ENCODE measurements around the gene CCDC159.
"Not testable (repeated sequence)": the region's sequence is repeated elsewhere in the genome, so short reads cannot be mapped to it uniquely, and the experiment has no call there.

CCDC159 gene

DNA sequence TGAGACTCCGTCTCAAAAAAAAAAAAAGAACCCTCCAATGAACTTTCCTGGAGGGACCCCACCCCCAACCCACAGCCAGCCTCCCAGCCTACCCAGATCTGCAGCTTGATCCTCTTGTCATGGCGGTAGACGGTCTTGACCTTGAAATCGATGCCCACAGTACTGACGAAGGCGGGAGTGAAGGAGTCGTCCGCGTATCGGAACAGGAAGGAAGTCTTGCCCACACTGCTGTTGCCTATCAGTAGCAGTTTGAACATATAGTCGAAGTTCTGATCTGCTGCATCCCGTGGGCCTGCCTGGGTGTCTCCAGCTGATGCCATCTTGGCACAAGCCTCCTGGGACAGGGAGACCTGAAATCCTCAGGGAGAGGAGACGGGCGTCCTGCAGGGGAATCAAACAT is 9.2 kb upstream of the CCDC159 start:
- in situ Hi-C loops (cut with MboI; ENCODE audit: low sequenced_read_pairs), result no loop called here

DNA sequence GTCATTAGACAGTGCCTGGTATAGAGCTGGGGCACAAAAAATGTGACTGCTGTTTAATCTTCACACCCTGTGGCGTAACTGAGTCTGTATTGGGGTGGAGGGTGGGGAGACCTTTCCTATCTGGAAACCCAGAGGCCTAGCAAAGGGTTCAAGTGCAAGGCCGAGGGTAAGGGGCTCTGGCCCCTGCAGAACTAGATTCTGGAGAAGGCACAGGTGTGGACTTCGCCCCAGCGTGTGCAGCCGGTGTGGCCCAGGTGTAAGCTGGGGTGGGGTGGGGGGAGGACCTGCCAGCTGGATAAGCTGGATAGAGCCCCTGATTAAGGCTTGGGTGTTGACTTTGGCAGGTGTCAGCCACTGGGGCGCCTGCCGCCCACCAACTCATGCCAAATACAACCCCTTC is 8.2 kb upstream of the CCDC159 start:
- in situ Hi-C loops (cut with MboI; ENCODE audit: low sequenced_read_pairs), result no loop called here

DNA sequence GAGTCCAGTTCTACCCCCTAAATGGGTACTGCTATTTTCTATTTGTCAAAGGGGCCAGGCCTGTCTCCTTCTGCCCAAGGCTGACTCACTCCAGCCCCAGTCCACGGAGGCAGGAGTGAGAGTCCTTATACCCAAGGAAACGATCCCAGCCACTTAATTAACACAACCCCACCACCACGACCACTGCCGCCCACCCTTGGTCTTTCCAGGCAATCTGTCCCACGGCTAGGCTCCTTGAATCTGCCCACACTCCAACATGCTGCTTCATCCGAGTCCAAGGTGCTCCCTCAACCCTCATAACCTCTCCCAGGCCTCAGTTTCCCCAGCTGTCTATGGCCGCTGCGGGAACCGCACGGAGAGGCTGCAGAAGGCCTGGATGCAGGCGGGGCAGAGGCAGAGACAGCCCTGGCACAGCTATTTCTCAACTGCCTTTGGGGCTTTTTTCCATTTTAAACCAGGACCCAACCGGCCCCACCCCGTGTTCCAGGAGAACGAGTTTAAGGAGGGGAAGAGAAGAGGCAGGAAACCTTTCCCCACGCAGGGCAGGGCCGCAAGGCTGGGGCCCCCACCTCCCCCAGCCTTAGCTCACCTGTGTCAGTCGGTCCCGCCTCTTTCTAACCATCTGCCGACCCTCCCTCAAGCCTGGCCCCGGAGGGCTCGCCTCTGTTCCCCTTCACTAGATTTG is 7.6 kb upstream of the CCDC159 start:
- in situ Hi-C loops (cut with MboI; ENCODE audit: low sequenced_read_pairs), result no loop called here

DNA sequence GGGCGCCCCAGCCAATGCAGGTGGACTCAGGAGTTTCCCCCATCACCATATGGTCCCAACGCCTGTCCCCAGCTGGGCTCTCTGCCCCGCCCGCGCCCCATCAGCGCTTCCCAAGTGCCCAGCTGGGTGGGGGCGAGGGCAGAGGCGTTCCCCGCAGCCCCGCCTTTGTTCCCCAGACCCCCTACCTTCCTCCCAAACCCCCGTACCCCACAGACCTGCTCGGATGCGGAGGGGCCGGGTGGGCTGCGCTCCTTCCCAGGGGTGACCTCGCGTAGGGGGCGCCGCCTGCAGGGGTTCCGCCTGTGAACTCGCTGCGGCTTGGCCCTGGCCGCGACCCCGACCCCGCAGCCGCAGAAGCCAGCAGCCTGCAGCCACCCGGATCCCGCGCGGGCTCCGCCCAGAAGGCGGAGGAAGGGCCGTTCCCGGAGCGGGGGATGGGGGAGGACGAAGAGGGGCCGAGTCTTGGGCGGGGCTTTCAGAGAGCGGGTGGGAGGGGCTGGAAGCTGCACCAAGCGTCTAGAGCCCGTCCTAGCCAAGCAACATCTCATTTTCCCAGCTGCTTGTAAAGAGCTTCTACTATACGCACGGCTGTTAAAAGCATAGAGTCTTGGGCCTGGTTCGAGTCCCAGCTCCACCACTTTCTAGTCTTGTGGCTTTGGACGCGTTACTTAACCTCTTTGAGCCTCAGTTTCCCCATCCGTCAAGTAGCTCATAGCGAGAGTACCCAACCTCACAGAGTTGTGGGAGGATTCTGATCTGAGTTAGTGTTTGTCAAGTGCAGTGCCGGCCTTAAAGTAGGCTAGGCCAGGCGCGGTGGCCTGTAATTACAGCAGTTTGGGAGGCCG is 6.8 kb upstream of the CCDC159 start, which contains the start of gene RAB3D:
TSS of gene RAB3D (minus strand) at position 404 of the 845 bp plus-strand sequence. CDS start 2,258 bp downstream, outside the sequence.
- in situ Hi-C loops (cut with MboI; ENCODE audit: low sequenced_read_pairs), result no loop called here

DNA sequence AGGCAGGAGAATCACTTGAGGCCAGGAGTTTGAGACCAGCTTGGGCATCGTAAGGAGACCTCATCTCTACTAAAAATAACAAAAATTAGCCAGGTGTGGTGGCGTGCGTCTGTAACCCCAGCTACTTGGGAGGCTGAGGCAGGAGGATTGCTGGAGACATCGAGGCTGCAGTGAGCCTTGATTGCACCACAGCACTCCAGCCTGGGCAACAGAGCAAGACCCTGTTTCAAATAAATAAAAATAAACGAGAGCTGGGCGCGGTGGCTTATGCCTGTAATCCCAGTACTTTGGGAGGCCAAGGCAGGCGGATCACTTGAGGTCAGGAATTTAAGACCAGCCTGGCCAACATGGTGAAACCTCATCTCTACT is 6.2 kb upstream of the CCDC159 start:
- in situ Hi-C loops (cut with MboI; ENCODE audit: low sequenced_read_pairs), result not testable (repeated sequence)

DNA sequence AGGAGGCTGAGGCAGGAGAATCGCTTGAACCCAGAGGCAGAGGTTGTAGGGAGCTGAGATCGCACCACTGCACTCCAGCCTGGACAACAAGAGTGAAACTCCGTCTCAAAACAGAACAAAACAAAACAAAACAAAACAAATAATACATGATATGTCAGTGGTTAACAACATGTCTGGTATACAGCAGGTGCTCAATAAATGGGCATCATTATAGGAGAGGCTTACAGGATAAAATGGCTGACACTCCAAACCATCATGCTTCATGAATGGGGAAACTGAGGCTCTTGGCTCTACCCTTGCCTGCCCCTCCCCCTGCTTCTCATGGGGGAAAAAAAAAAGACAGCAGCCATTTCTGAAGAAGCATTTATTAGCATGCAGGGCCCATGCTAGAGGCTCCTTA is 3.9 kb upstream of the CCDC159 start:
- in situ Hi-C loops (cut with MboI; ENCODE audit: low sequenced_read_pairs), result no loop called here

DNA sequence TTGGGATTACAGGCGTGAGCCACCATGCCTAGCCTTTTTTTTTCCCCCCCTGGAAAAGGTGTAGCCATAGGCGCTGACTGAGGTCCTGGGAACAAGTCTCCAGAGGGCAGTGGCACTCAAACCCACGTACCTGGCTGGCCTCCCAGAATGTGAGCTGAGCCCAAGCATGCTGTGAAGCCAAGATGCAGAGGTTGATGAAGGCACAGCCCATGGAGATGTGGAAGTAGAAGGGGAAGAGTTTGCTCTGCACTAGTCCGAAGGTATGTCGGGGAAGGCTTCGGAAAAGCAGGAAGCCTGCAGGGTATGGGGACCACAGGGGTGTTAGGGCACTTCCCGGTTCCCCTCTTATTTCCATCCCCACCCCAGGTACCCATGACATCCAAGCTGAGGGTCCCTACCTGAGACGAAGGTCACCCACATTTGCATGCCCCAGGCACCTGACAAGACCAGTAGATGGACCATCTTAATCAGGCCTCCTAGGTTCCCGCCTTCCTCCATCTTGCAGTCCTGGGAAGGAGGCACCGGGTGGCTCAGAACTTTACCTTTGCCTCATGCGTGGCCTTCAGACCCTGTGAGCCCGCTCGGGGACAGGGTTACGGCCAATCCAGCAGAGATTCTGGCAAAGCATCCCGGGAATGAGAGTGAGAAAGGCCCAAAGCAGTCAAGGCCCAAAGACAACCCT is 1.1 kb upstream of the CCDC159 start:
- in situ Hi-C loops (cut with MboI; ENCODE audit: low sequenced_read_pairs), result no loop called here

DNA sequence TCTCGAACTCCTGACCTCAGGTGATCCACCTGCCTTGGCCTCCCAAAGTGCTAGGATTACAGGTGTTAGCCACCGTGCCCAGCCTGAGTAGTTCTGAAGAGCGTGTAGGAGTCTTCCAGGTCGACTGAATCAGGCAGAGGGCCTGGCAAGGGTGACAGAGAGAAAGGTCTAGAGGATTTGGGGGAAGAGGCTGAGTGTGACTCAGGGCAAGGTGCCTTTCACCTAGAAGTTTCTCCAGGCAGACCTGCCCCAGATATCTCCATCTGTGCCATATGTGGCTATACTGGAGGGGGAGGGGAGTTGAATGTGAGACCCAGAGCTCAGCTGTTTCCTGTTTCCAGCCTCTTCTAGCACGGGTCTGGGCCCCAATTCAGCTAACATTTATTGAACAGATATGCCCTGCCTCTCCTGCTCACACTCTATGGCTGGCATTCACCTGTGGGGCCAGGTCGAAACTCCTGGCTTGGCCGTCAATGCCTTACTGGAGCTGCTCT is 1.3 kb downstream of the CCDC159 start:
- in situ Hi-C loops (cut with MboI; ENCODE audit: low sequenced_read_pairs), result no loop called here

DNA sequence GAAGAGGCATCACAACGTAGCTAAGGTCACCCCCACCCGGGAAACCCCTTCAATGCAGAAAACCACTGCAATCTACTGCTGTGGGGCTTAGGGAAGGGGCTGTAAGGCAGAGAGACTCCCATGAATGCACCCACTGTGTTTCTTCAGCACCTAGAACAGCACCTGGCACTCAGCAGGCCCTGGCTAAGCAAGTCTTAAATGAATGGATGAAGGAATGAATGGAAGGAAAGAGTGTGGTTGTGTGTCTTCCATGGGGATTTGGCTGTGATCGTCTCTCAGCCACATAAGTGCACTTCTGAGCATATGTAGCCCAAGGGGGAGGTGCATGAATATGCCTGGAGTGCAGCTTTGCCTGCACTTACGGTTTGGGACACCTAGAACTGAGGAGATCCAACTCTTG is 2.9 kb downstream of the CCDC159 start:
- in situ Hi-C loops (cut with MboI; ENCODE audit: low sequenced_read_pairs), result no loop called here

DNA sequence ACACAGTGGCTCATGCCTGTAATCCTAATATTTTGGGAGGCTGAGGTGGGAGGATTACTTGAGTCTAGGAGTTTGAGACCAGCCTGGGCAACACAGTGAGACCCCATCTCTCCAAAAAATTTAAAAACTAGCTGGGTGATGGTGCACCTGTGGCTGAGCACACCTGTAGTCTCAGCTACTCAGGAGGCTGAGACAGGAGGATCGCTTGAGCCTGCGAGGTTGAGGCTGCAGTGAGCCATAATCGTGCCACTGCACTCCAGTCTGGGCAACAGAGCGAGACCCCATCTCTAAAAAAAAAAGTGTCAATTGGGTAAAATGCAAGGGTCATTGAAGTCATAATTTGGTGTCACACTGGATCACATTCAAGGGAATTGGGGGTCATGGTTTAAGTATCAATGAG is 7.8 kb downstream of the CCDC159 start:
- in situ Hi-C loops (cut with MboI; ENCODE audit: low sequenced_read_pairs), result not testable (repeated sequence)

DNA sequence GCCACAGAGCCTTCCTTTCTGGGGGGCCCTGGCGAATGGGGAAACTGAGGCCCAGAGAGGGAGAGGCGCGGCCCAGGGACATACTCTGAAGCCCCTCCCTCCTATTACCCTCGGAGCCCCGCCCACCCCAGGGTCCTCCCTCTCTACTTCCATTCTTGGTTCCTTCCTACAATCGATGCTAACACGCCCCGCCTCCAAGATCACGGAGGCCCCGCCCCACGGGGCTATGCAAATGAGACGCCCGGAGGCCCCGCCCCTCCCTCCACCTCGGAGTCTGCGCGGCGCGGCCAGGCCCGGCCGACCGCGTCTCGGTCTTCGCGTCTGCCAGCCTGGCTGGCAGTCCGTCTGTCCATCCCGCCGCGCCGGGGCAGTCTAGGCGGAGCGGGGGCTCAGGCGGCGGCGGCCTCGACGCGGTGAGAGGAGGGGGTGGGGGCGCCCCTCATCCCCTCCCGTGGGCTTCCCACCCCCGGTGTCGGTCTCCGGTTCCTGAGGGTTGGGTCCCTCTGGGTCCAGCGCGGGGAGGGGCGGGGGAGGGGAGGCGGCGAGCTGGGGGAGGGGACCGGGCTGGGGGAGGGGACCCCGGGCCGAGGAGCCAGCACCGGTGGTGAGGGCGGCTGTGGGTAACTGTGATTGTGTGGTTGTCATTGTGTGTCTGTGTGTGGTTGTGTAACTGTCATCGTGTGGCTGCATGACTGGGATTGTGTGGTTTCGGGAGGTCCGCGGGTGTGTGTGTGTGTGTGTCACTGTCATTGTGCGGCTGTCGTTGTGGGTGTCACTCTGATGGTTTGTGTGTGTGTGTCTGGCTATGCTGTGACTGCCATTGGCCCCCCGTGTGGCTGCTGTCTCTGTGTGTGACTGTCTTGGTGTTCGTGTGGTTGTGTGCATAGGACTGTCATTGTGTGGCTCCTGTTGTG is 9.1 kb downstream of the CCDC159 start, which contains the start of gene PLPPR2:
TSS of gene PLPPR2 (plus strand) at position 273 of the 914 bp plus-strand sequence. CDS start 2,242 bp downstream, outside the sequence.
- in situ Hi-C loops (cut with MboI; ENCODE audit: low sequenced_read_pairs), result no loop called here

DNA sequence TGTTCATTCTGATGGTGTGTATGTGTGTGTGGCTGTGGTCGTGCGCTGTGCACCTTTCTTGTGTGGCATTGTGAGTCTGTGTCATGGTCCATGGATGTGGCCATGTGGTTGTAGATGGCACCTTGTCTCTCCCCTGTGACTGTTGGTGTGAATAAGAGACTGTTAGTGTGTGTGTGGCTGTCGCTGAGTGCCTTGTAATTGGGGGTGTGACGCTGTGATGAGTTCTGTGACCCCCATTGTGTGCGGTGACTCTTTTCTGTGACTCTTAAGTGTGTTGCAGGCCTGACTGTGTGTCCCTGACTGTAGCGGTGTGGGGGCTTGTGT is 9.7 kb downstream of the CCDC159 start:
- in situ Hi-C loops (cut with MboI; ENCODE audit: low sequenced_read_pairs), result no loop called here

DNA sequence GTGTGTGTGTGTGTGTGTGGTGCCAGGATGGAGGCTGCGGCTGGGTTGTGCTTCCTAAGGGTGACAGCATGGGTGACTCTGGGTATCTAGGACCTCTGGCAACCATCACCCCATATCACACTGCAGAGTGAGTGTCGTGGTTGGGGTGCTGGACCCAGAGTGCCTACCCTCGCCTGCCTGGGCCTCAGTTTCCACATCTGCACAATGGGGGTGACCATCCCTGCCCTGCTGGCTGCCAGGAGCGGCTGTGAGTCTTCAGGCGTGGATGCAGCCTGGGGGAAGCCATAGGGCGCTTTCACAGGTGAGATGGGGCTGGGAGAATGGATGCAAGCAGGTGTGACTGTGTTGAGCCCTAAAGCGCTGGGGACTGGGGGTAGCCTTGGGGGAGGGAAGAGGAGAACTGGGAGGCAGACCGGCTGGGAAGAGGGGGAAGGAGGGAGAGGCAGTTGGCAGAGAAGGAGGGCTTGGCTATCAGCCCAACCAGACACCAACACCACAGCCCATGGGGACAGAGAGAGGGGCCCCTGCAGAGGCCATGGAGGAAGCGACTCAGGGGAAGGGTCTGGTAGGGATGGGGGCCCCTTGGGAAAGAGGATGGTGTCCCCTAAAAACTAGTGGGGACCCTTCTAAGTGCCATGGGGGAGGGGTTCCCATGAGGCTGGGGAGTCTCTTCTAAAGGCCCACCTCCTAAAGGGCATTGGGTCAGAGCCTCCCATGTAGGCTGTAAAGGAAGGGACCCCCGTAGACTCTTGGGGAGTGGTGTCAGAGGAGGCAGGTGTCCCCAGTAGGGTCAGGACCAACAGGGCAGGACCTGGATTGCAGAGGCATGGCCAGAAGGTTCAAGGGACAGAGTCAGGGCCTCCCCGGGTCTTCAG is 10.6 kb downstream of the CCDC159 start:
- in situ Hi-C loops (cut with MboI; ENCODE audit: low sequenced_read_pairs), result no loop called here

DNA sequence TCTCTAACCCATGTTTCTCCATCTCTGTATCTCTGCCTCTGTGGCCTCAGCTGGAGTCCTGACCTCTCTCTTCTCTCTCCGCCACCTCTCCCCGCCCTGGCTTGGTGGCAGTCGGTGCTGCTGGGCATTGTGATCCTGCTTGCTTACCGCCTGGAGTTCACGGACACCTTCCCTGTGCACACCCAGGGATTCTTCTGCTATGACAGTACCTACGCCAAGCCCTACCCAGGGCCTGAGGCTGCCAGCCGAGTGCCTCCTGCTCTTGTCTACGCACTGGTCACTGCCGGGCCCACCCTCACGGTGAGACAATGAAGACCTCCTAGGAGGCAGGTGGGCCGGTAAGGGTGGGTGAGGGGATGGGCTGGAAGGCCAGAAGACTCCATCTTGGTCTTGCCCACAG is 13.1 kb downstream of the CCDC159 start:
- in situ Hi-C loops (cut with MboI; ENCODE audit: low sequenced_read_pairs), result no loop called here

DNA sequence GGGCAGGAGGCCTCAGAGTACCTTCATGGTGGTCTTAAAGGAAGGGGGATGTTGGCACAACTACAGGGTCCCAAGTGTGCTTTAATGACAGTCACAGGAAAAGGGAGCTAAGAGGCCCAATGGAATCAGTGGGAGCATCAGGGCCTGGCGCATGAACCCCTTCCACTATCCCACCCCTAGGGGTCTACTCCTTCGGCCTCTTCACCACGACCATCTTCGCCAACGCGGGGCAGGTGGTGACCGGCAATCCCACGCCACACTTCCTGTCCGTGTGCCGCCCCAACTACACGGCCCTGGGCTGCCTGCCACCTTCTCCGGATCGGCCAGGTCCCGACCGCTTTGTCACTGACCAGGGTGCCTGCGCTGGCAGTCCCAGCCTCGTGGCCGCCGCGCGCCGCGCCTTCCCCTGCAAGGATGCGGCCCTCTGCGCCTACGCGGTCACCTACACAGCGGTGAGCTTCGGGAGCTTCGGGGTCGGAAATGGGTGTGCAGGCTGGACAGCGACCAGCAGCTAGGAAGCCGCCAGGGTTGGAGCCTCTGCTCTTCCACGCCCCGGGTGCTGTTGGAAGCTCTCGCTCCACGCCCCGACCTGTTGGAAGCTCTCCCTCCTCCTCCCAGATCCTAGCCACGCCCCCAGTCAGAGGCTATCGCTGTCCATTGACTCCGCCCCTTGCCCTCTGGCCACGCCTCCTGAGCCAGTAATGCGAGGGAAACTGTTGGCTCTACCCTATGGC is 14.9 kb downstream of the CCDC159 start:
- in situ Hi-C loops (cut with MboI; ENCODE audit: low sequenced_read_pairs), result no loop called here

DNA sequence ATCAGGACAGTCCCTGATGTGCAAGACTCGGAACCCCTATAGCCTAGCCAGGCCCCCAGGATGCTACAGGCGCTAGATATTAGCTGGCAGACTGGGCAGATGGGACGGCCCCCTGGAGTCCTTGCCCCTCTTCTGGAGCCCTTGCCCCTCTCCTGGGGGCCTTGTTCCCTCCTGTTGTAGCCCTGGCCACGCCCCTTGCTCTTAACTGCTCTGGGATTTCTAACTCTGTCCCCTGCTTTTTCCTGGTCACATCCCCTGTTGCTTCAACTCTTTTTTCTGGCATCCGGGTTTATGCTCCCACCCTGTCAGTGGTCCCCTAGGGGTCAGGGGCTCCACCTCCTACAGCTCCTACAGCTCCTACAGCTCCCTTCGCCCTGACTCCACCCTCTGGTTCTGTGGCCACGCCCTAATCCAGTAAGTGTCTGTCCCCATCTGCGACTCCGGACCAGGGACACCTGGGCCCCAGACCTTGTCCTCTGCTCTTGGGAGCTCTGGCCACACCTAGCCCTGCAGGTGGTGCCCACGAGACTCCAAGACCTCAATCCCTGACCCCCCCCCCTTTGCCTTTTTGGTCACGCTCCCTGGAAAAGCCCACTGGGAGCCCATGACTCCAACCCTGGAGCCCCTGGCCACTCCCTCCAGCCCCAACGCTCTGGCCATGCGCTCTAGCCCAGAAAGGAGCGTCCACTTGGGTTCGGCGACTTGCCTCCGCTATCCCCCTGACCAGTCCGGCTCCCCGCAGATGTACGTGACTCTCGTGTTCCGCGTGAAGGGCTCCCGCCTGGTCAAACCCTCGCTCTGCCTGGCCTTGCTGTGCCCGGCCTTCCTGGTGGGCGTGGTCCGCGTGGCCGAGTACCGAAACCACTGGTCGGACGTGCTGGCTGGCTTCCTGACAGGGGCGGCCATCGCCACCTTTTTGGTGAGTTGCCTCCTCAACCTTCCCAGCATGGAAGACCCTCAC is 15.7 kb downstream of the CCDC159 start:
- in situ Hi-C loops (cut with MboI; ENCODE audit: low sequenced_read_pairs), result no loop called here

DNA sequence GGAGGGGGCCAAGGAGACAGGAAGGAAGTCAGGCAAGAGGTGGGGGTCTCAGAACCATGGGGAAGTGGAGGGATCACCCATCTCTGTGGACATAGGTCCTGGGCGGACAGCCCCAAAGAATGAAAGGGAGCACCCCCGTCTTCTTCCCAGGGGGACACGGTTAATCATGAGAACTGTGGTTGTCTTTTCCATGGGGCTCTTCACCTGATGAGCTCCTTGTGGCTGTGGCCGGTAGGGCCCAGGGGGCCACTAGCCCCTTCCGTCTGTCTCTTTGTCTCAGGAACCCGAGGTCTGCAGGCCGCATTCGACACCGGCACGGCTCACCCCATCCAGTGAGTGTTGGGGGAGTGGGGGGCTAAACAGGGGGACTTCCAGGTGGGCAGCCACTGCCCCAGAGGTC is 17.6 kb downstream of the CCDC159 start:
- in situ Hi-C loops (cut with MboI; ENCODE audit: low sequenced_read_pairs), result no loop called here

Measured in HL-60/S4 treated with retinoic acid at 250 ng/mL for 4 days and 3 days (cell line).